HL-60 (cell line): Measurements from ENCODE around the gene ARHGEF4.

Source experiments
- DNase-seq, 2 experiments: peaks; one replicate each; pipeline ENCODE4 v3.0.0-alpha.2; 2010 to 2020; ENCODE audit warnings: low read depth in 1 of 2, low spot score in 1 of 2
- H3K27ac ChIP-seq: fragments of 250-450 bp; sonication (Bioruptor Pico); replicated peaks from 2 replicates; pipeline ENCODE4 v1.5.1; 2020; ENCODE audit warnings: mild to moderate bottlenecking, moderate library complexity
- H3K27me3 ChIP-seq: fragments of 250-450 bp; sonication (Bioruptor Pico); 2 replicates; pipeline ENCODE4 v1.5.1; 2021; ENCODE audit warnings: mild to moderate bottlenecking, moderate library complexity; ENCODE audit not compliant: insufficient read depth, poor library complexity, severe bottlenecking
- H3K4me3 ChIP-seq: replicated peaks from 2 replicates; pipeline ENCODE4 v1.5.1; 2011; ENCODE audit warnings: mild to moderate bottlenecking, control low read depth, low read length; ENCODE audit not compliant: insufficient read depth
- CTCF ChIP-seq: IDR thresholded peaks from one replicate; pipeline ENCODE4 v1.5.1; 2011; ENCODE audit warnings: low read length, control low read depth, inconsistent platforms; ENCODE audit not compliant: insufficient read depth
- GABPA ChIP-seq: IDR thresholded peaks from 2 replicates; pipeline ENCODE4 v1.6.1; 2012; ENCODE audit warnings: low read depth
- POLR2AphosphoS5 ChIP-seq: IDR thresholded peaks from 2 replicates; pipeline ENCODE4 v1.6.1; 2012; ENCODE audit warnings: low read depth
- REST ChIP-seq: IDR thresholded peaks from 2 replicates; pipeline ENCODE4 v1.6.1; 2012; ENCODE audit warnings: low read depth; ENCODE audit not compliant: insufficient replicate concordance
- SPI1 ChIP-seq: IDR thresholded peaks from 2 replicates; pipeline ENCODE4 v1.6.1; 2012; ENCODE audit warnings: low read depth, mild to moderate bottlenecking, borderline replicate concordance

The ARHGEF4 gene

GRCh38 chr2:131048641-131049040 is 211.9 kb downstream of the ARHGEF4 start:
- Histone ChIP-seq H3K27me3 (no peaks in the 10 kb centered on the region), H3K27ac (no peak overlapping the region), H3K4me3 (no peak overlapping the region)
- TF ChIP-seq CTCF (no peak), POLR2AphosphoS5 (no peak)
- DNase-seq: no peak

- DNase-seq: no peak
- Histone ChIP-seq H3K27me3 (no peaks in the 10 kb centered on the region), H3K4me3 (no peak overlapping the region), H3K27ac (no peak overlapping the region)
- no peak for TF ChIP-seq POLR2AphosphoS5
Measured at GRCh38 chr2:131049150-131049718, 212.5 kb downstream of the ARHGEF4 start.

GRCh38 chr2:131050896-131051295 is 214.2 kb downstream of the ARHGEF4 start:
- no peak for TF ChIP-seq GABPA
- no peak for TF ChIP-seq POLR2AphosphoS5
- TF ChIP-seq SPI1: no peak
- no peak for TF ChIP-seq REST
- TF ChIP-seq CTCF: no peak
- DNase-seq: no peak
- Histone ChIP-seq H3K27me3 (no peaks in the 10 kb centered on the region), H3K27ac (no peak overlapping the region), H3K4me3 (no peak overlapping the region)

- Histone ChIP-seq H3K27me3 (no peaks in the 10 kb centered on the region), H3K27ac (no peak overlapping the region), H3K4me3 (no peak overlapping the region)
- no peak for DNase-seq
- TF ChIP-seq GABPA: no peak
- no peak for TF ChIP-seq CTCF
- TF ChIP-seq SPI1: no peak
- no peak for TF ChIP-seq REST
- TF ChIP-seq POLR2AphosphoS5: no peak
Measured at GRCh38 chr2:131052741-131053263, 216.1 kb downstream of the ARHGEF4 start.
